Measurements from ENCODE around the gene AHSP. TPM values are rescaled to one million over a fixed set of nuclear protein-coding genes. Genes with fewer than 3 reads are reported as not detected.
"Not testable (repeated sequence)": the region's sequence is repeated elsewhere in the genome, so short reads cannot be mapped to it uniquely, and the experiment has no call there.

The AHSP gene
- total RNA-seq, 6 experiments from 2014 or later: not detected

DNA sequence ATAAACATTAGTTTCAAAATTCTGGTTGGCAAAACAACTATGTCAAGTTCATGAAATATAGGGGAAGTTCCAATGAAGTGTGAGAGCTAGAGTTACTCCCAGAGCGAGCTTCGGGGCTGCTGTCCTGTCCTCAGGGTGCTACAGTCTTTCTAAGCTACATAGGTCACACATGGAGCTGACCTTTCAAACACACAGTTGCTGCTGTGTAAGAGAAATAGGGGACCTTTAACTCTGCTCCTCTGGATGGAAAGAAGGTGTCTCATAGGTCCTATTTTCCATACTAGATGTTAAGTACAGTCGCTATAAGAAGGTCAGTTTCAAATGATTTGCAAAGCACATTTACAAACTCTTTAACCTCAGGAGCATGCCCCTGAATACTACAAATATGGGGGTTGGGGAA lies 6.3 kb upstream of the AHSP start:
- Mint-ChIP-seq H3K36me3 (ENCODE audit: low read depth) (peaks cover 4% of the 10 kb centered on the region; the same call in 1 of the 2 replicates), H3K27me3 (ENCODE audit: insufficient read depth) (peaks cover 15% of the 10 kb centered on the region), H3K4me3 (no peak overlapping the region), H3K9me3 (peaks cover 6% of the 10 kb centered on the region), H3K27ac (no peak overlapping the region), H3K4me1 (ENCODE audit: low read depth) (no peaks in the 10 kb centered on the region)
- no peak for DNase-seq
- TF ChIP-seq, protein P1, sequence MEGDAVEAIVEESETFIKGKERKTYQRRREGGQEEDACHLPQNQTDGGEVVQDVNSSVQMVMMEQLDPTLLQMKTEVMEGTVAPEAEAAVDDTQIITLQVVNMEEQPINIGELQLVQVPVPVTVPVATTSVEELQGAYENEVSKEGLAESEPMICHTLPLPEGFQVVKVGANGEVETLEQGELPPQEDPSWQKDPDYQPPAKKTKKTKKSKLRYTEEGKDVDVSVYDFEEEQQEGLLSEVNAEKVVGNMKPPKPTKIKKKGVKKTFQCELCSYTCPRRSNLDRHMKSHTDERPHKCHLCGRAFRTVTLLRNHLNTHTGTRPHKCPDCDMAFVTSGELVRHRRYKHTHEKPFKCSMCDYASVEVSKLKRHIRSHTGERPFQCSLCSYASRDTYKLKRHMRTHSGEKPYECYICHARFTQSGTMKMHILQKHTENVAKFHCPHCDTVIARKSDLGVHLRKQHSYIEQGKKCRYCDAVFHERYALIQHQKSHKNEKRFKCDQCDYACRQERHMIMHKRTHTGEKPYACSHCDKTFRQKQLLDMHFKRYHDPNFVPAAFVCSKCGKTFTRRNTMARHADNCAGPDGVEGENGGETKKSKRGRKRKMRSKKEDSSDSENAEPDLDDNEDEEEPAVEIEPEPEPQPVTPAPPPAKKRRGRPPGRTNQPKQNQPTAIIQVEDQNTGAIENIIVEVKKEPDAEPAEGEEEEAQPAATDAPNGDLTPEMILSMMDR (IDR thresholded peaks at IDR 0.05): no peak

DNA sequence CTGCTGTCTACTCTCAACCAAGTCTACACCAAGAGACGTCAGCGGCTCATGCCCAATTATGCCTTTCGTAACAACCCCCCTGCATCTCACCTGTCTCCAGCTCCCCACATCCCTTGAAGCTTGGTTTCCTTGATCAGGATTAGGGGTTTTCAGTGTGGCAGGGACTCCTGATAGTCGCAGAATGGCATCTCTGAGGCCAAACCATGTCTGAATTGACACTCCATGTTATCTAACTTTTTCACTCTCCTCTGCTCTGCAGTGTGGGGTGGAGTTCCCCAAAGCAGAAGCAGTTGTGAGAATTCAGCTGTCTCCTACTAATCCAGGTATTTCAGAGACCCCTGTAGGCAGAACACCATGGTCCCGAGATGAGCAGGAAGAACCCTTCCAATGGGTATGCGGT lies 5.6 kb upstream of the AHSP start:
- Mint-ChIP-seq H3K4me1 (ENCODE audit: low read depth) (no peaks in the 10 kb centered on the region), H3K4me3 (no peak overlapping the region), H3K36me3 (ENCODE audit: low read depth) (peaks cover 4% of the 10 kb centered on the region; the same call in 1 of the 2 replicates), H3K9me3 (peaks cover 6% of the 10 kb centered on the region), H3K27me3 (ENCODE audit: insufficient read depth) (peaks cover 13% of the 10 kb centered on the region), H3K27ac (no peak overlapping the region)
- no peak for DNase-seq
- TF ChIP-seq, protein P1 (IDR thresholded peaks at IDR 0.05): no peak

DNA sequence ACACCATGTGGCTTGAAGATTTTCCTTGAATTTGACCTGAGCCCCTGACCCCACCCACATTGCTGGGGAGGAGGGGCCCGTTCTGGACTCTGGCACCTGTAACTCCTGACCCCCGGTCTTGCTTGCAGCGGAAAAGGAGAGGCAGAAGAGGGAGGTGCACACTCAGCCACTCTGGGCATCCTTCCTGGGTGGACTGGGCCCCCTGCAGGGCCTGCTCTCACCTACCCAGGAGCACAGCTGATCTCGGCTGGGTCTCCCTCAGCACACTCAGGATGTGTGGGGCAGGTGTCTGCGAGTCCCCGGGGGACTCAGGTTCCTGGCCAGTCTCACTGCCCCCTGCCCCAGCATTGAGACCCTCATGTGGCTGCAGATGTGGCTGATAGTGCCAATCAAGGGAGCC lies 3.9 kb upstream of the AHSP start:
- H3K9me3 Mint-ChIP-seq; DNase-seq; H3K4me1 Mint-ChIP-seq (ENCODE audit: low read depth); H3K36me3 Mint-ChIP-seq (ENCODE audit: low read depth); H3K4me3 Mint-ChIP-seq; H3K27ac Mint-ChIP-seq: not testable (repeated sequence)
- H3K27me3 Mint-ChIP-seq (ENCODE audit: insufficient read depth): peaks cover 22% of the 10 kb centered on the region

DNA sequence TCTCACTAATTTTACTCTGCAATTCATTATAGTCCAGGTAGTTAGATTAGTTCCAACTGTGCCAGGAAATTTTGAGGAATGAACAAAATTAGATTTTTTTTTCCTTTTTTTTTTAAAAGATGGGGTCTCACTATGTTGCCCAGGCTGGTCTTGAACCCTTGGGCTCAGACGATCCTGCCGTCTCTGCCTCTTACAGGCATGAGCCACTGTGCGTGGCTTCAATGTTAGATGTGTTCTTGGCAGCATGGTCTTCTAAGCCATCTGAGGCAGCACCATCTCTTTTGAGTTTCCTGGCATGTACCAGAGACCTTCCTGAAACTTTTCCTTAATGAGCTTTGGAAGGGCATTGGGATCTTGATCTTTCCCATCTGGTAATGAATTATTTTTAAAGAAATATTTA lies 2.6 kb upstream of the AHSP start:
- TF ChIP-seq, protein P1 (IDR thresholded peaks at IDR 0.05): no peak
- Mint-ChIP-seq H3K27ac (no peak overlapping the region), H3K4me1 (ENCODE audit: low read depth) (peaks cover 6% of the 10 kb centered on the region), H3K9me3 (no peaks in the 10 kb centered on the region), H3K4me3 (no peak overlapping the region), H3K27me3 (ENCODE audit: insufficient read depth) (peaks cover 35% of the 10 kb centered on the region), H3K36me3 (ENCODE audit: low read depth) (no peaks in the 10 kb centered on the region)
- no peak for DNase-seq

DNA sequence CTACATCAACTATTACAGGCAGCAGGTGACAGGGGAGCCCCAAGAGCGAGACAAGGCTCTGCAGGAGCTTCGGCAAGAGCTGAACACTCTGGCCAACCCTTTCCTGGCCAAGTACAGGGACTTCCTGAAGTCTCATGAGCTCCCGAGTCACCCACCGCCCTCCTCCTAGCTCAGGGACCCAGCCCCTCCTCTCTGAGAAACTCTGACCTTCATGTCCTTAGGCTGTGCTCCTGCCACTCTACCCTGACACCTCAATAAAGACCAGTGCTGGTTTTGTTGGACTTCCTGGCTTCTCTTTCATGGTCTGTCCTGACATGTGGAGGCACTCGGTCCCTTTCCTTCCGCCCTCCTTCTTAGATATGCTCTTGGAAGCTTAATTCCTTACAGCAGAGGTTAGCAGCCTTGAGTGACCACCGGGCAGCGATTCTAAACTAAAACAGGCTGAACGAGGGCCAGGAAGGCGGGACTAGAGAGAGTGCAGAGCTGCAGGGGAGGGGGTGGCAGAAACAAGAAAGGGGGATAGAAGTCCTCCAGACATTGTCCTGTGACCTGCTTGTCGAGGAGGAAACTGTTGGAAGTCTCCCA lies 915 bp downstream of the AHSP start:
- no peaks in the 10 kb centered on the region for H3K36me3 Mint-ChIP-seq (ENCODE audit: low read depth)
- no peak for DNase-seq
- no peaks in the 10 kb centered on the region for H3K9me3 Mint-ChIP-seq
- peaks cover 33% of the 10 kb centered on the region for H3K27me3 Mint-ChIP-seq (ENCODE audit: insufficient read depth)
- peaks cover 6% of the 10 kb centered on the region for H3K4me1 Mint-ChIP-seq (ENCODE audit: low read depth)
- TF ChIP-seq, protein P1 (IDR thresholded peaks at IDR 0.05): no peak
- H3K27ac Mint-ChIP-seq: no peak overlapping the region
- H3K4me3 Mint-ChIP-seq: peak overlapping the region; percentile 1; the same call in 1 of the 2 replicates

DNA sequence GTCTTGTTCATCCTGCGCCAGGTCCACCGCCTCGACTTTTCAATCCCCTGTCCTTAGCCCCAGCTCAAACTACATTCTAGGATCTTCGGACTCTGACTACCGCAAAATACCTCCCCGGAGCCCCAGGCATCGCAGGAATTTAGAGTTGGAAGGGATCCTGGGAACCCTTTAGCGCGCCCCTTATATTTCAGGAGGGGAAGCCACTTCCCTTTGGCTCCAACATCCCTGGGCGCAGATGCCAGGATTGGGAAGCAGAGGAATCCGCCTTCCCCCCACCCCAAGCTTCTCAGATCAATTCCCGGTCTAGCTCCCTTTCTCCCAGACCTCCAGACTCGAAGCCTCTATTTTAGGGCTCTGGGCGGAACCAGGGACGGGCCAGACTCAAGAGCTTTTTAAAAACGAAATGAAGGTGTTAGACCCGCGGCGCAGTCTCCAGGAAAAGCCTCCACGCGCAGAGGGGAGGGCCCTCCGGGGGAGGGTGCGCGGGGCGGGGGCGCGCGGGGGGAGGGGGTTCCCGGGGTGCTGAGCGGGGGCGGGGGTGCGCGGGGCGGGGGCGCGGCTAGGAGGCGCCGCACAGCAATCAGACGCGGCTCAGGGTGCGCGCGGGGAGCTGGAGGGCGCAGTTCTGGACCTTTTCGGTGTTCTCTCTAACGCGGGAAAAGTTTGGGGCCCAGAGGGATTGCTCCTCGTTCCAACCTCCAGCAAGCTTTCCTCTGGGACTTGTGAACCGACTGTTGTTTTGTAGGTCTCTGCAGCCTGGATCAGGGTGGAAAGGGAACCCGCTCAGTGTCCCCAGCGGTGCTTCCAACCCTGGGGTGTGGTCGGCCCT lies 1.6 kb downstream of the AHSP start:
- peak overlapping the region; percentile 1; the same call in 1 of the 2 replicates for H3K4me3 Mint-ChIP-seq
- H3K36me3 Mint-ChIP-seq (ENCODE audit: low read depth): no peaks in the 10 kb centered on the region
- peaks cover 6% of the 10 kb centered on the region for H3K4me1 Mint-ChIP-seq (ENCODE audit: low read depth)
- TF ChIP-seq, protein P1 (IDR thresholded peaks at IDR 0.05): no peak
- peaks cover 31% of the 10 kb centered on the region for H3K27me3 Mint-ChIP-seq (ENCODE audit: insufficient read depth)
- no peaks in the 10 kb centered on the region for H3K9me3 Mint-ChIP-seq
- H3K27ac Mint-ChIP-seq: no peak overlapping the region
- no peak for DNase-seq
